Measurements from ENCODE around the gene MID2. TPM values are rescaled to one million over a fixed set of nuclear protein-coding genes. Genes with fewer than 3 reads are reported as not detected.

MID2 gene
- total and polyA plus RNA-seq, 2 donors from 2014 or later: 2.7 to 16.5 TPM

DNA sequence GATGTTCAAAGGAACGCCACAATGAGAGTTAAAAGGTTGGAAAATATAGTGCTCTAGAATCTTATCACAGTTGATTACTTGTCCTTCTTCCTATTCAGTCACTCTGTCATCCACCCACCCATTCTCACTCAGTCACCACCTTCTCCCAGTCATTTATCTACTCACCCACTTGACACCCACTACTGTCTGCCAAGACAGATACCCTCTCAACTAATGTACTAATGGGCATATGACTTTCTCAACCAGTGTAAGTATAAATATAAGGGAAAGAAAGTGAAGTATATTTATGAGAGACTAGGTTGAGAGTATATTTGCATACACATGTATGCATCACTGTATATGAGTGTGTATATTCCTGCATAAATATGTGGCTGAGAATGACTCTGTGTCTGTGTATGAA lies 20.0 kb downstream of the MID2 start:
- no peak overlapping the region for H3K27ac ChIP-seq (ENCODE audit: low read depth in 2 of 2, low read length in 2 of 2)
- H3K9me3 ChIP-seq (ENCODE audit: control insufficient read depth in 2 of 3, insufficient read depth in 1 of 3, low read length in 3 of 3): no peaks in the 10 kb centered on the region
- FAIRE-seq (no peak), DNase-seq (no peak)
- intact Hi-C loops (cut with DNase I): no loop called here
- no peak overlapping the region for H3K9ac ChIP-seq (ENCODE audit: low read length in 3 of 3)
- TF ChIP-seq, protein P1, sequence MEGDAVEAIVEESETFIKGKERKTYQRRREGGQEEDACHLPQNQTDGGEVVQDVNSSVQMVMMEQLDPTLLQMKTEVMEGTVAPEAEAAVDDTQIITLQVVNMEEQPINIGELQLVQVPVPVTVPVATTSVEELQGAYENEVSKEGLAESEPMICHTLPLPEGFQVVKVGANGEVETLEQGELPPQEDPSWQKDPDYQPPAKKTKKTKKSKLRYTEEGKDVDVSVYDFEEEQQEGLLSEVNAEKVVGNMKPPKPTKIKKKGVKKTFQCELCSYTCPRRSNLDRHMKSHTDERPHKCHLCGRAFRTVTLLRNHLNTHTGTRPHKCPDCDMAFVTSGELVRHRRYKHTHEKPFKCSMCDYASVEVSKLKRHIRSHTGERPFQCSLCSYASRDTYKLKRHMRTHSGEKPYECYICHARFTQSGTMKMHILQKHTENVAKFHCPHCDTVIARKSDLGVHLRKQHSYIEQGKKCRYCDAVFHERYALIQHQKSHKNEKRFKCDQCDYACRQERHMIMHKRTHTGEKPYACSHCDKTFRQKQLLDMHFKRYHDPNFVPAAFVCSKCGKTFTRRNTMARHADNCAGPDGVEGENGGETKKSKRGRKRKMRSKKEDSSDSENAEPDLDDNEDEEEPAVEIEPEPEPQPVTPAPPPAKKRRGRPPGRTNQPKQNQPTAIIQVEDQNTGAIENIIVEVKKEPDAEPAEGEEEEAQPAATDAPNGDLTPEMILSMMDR (IDR thresholded peaks at IDR 0.05; ENCODE audit: borderline replicate concordance, extremely low read depth, insufficient read depth): no peak
- H3K27me3 ChIP-seq (ENCODE audit: control insufficient read depth, insufficient read depth, low read length): peaks cover 4% of the 10 kb centered on the region
- peaks cover 0 to 7% (median 4%) of the 10 kb centered on the region in 3 donors for H3K36me3 ChIP-seq (ENCODE audit: control insufficient read depth in 2 of 3, insufficient read depth in 3 of 3, low read length in 3 of 3)
- H3K4me1 ChIP-seq (ENCODE audit: control insufficient read depth in 2 of 3, insufficient read depth in 2 of 3, low read depth in 1 of 3, low read length in 3 of 3): no peaks in the 10 kb centered on the region
- no peak overlapping the region for H3K4me3 ChIP-seq (ENCODE audit: low read length in 3 of 3)

DNA sequence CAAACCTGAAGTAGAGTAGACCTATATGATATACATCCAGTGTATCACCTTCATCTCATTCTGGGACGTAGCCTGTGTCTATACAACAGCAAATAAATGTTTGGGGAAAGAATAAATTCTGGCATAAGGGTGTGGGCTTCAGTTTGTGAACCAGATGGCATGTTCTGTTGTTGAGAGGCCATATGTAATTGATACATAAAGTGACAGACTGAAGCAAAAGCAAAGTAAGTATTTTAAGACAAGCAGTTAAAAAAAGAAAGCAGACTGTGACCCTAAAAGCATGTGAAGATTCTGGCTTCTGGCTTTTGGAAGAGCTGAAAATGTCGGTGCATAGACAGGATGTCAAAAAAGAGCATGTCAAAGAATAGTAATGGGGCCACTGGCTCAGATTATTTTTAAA lies 22.9 kb downstream of the MID2 start:
- Histone ChIP-seq H3K9me3 (ENCODE audit: control insufficient read depth in 2 of 3, insufficient read depth in 1 of 3, low read length in 3 of 3) (no peaks in the 10 kb centered on the region), H3K36me3 (ENCODE audit: control insufficient read depth in 2 of 3, insufficient read depth in 3 of 3, low read length in 3 of 3) (no peaks in the 10 kb centered on the region), H3K9ac (ENCODE audit: low read length in 3 of 3) (no peak overlapping the region), H3K27me3 (ENCODE audit: control insufficient read depth, insufficient read depth, low read length) (peaks cover 4% of the 10 kb centered on the region), H3K4me1 (ENCODE audit: control insufficient read depth in 2 of 3, insufficient read depth in 2 of 3, low read depth in 1 of 3, low read length in 3 of 3) (no peaks in the 10 kb centered on the region), H3K4me3 (ENCODE audit: low read length in 3 of 3) (no peak overlapping the region), H3K27ac (ENCODE audit: low read depth in 2 of 2, low read length in 2 of 2) (no peak overlapping the region)
- intact Hi-C loops (cut with DNase I): no loop called here
- DNase-seq (no peak), FAIRE-seq (no peak)
- TF ChIP-seq, protein P1 (IDR thresholded peaks at IDR 0.05; ENCODE audit: borderline replicate concordance, extremely low read depth, insufficient read depth): no peak

DNA sequence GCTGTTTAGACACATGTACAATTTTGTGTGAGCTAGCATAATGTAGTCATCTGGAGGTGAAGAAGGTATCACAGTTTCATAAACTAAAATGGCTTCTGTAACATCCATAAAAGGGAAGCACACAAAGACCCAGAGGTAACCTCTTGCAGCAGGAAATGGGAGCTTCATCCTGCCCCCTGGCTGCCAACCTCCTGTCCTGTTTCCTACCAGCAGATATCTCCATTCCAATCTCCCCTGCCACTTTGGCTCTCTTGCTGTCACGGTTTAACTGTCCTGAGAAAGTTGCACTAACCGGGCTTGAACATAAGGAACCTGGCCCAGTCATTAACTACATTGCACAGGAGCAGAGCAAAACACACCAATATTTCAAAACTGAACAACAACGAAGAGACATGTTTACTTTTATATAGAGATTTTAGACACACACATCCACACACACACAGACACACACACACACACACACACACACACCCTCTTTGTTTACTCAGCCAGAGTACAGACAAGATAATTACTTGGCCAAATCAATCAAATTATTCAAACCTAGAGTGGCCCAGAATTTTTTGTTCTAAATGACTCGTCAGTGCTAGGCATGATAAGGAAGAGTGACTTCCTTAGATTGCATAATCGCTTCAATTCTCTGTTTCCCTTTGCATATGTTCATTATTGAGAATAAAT lies 24.2 kb downstream of the MID2 start:
- H3K36me3 ChIP-seq (ENCODE audit: control insufficient read depth in 2 of 3, insufficient read depth in 3 of 3, low read length in 3 of 3): no peaks in the 10 kb centered on the region
- no peak overlapping the region for H3K27ac ChIP-seq (ENCODE audit: low read depth in 2 of 2, low read length in 2 of 2)
- intact Hi-C loops (cut with DNase I): no loop called here
- H3K4me1 ChIP-seq (ENCODE audit: control insufficient read depth in 2 of 3, insufficient read depth in 2 of 3, low read depth in 1 of 3, low read length in 3 of 3): no peaks in the 10 kb centered on the region
- H3K27me3 ChIP-seq (ENCODE audit: control insufficient read depth, insufficient read depth, low read length): peaks cover 4% of the 10 kb centered on the region
- H3K4me3 ChIP-seq (ENCODE audit: low read length in 3 of 3): no peak overlapping the region
- no peak for DNase-seq
- TF ChIP-seq, protein P1 (IDR thresholded peaks at IDR 0.05; ENCODE audit: borderline replicate concordance, extremely low read depth, insufficient read depth): no peak
- no peaks in the 10 kb centered on the region for H3K9me3 ChIP-seq (ENCODE audit: control insufficient read depth in 2 of 3, insufficient read depth in 1 of 3, low read length in 3 of 3)
- no peak for FAIRE-seq
- H3K9ac ChIP-seq (ENCODE audit: low read length in 3 of 3): no peak overlapping the region

DNA sequence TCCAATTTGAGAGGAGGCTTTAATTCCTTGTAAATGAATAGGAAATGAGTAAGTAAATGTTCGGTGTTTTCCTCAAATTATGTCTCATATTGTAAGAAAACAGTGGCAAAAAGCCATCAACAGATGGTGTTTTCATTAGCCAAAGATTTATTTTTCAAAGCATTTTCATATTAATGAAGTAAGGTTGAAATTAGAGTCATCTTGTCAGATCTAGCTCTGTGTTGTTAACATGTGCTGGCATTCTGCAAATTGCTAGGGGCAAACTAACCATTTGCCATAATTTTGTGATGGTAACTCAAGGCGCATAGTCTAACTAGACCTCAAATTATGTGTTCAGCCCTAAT lies 24.7 kb downstream of the MID2 start:
- Histone ChIP-seq H3K27me3 (ENCODE audit: control insufficient read depth, insufficient read depth, low read length) (peaks cover 4% of the 10 kb centered on the region), H3K9ac (ENCODE audit: low read length in 3 of 3) (no peak overlapping the region), H3K4me3 (ENCODE audit: low read length in 3 of 3) (no peak overlapping the region), H3K36me3 (ENCODE audit: control insufficient read depth in 2 of 3, insufficient read depth in 3 of 3, low read length in 3 of 3) (peaks cover 0 to 2% (median 0%) of the 10 kb centered on the region in 3 donors), H3K9me3 (ENCODE audit: control insufficient read depth in 2 of 3, insufficient read depth in 1 of 3, low read length in 3 of 3) (no peaks in the 10 kb centered on the region), H3K4me1 (ENCODE audit: control insufficient read depth in 2 of 3, insufficient read depth in 2 of 3, low read depth in 1 of 3, low read length in 3 of 3) (no peaks in the 10 kb centered on the region), H3K27ac (ENCODE audit: low read depth in 2 of 2, low read length in 2 of 2) (no peak overlapping the region)
- no peak for DNase-seq
- FAIRE-seq: peak; percentile 74
- intact Hi-C loops (cut with DNase I): no loop called here
- TF ChIP-seq, protein P1 (IDR thresholded peaks at IDR 0.05; ENCODE audit: borderline replicate concordance, extremely low read depth, insufficient read depth): no peak

Data from kidney (tissue), 14 donors.